ENCODE results near the gene COL5A3.

Gene COL5A3

GRCh38 chr19:9911524-9912185 is 98.6 kb downstream of the COL5A3 start:
- no peak for ATAC-seq
- TF ChIP-seq ZC3H10 (CRISPR knock-in tag; IDR thresholded peaks at IDR 0.05) (no peak), ZFP3 (CRISPR knock-in tag; IDR thresholded peaks at IDR 0.05) (no peak), CSDC2 (CRISPR knock-in tag; IDR thresholded peaks at IDR 0.05) (no peak), ARNTL (CRISPR knock-in tag; IDR thresholded peaks at IDR 0.05; ENCODE audit: borderline replicate concordance, low read depth) (no peak), RARB (CRISPR knock-in tag; IDR thresholded peaks at IDR 0.05) (no peak), ZNF8 (CRISPR knock-in tag; IDR thresholded peaks at IDR 0.05) (no peak), PPARA (CRISPR knock-in tag; IDR thresholded peaks at IDR 0.05; ENCODE audit: borderline replicate concordance) (no peak), BACH2 (CRISPR knock-in tag; IDR thresholded peaks at IDR 0.05; ENCODE audit: borderline replicate concordance) (no peak), TCF4 (CRISPR knock-in tag; IDR thresholded peaks at IDR 0.05; ENCODE audit: borderline replicate concordance) (no peak), TOX (CRISPR knock-in tag; IDR thresholded peaks at IDR 0.05; ENCODE audit: borderline replicate concordance) (no peak)
- TF ChIP-seq, protein P1, sequence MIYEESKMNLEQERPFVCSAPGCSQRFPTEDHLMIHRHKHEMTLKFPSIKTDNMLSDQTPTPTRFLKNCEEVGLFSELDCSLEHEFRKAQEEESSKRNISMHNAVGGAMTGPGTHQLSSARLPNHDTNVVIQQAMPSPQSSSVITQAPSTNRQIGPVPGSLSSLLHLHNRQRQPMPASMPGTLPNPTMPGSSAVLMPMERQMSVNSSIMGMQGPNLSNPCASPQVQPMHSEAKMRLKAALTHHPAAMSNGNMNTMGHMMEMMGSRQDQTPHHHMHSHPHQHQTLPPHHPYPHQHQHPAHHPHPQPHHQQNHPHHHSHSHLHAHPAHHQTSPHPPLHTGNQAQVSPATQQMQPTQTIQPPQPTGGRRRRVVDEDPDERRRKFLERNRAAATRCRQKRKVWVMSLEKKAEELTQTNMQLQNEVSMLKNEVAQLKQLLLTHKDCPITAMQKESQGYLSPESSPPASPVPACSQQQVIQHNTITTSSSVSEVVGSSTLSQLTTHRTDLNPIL (CRISPR knock-in tag; IDR thresholded peaks at IDR 0.05; ENCODE audit: low read depth) = no peak
- TF ChIP-seq, protein P2, sequence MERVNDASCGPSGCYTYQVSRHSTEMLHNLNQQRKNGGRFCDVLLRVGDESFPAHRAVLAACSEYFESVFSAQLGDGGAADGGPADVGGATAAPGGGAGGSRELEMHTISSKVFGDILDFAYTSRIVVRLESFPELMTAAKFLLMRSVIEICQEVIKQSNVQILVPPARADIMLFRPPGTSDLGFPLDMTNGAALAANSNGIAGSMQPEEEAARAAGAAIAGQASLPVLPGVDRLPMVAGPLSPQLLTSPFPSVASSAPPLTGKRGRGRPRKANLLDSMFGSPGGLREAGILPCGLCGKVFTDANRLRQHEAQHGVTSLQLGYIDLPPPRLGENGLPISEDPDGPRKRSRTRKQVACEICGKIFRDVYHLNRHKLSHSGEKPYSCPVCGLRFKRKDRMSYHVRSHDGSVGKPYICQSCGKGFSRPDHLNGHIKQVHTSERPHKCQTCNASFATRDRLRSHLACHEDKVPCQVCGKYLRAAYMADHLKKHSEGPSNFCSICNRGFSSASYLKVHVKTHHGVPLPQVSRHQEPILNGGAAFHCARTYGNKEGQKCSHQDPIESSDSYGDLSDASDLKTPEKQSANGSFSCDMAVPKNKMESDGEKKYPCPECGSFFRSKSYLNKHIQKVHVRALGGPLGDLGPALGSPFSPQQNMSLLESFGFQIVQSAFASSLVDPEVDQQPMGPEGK (CRISPR knock-in tag; IDR thresholded peaks at IDR 0.05; ENCODE audit: borderline replicate concordance) = no peak
- TF ChIP-seq, protein P3, sequence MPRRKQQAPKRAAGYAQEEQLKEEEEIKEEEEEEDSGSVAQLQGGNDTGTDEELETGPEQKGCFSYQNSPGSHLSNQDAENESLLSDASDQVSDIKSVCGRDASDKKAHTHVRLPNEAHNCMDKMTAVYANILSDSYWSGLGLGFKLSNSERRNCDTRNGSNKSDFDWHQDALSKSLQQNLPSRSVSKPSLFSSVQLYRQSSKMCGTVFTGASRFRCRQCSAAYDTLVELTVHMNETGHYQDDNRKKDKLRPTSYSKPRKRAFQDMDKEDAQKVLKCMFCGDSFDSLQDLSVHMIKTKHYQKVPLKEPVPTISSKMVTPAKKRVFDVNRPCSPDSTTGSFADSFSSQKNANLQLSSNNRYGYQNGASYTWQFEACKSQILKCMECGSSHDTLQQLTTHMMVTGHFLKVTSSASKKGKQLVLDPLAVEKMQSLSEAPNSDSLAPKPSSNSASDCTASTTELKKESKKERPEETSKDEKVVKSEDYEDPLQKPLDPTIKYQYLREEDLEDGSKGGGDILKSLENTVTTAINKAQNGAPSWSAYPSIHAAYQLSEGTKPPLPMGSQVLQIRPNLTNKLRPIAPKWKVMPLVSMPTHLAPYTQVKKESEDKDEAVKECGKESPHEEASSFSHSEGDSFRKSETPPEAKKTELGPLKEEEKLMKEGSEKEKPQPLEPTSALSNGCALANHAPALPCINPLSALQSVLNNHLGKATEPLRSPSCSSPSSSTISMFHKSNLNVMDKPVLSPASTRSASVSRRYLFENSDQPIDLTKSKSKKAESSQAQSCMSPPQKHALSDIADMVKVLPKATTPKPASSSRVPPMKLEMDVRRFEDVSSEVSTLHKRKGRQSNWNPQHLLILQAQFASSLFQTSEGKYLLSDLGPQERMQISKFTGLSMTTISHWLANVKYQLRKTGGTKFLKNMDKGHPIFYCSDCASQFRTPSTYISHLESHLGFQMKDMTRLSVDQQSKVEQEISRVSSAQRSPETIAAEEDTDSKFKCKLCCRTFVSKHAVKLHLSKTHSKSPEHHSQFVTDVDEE (CRISPR knock-in tag; IDR thresholded peaks at IDR 0.05) = no peak

DNA sequence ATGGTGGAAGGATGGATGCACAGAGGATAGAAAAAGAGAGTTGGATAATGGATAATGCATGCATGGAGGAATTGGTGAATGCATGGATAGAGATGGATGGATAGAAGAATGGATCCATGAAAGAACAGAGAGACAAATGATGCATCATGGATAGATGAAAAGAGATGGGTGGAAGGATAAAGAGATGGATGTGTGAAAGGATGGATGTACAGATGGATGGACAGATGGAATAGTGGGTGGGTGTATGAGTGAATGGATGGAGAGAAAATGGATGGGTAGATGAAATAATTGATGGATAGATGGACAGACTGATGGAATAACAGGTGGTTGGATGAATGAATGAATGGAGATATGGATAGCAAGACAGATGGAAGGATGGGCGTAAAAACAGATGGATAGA is 99.7 kb downstream of the COL5A3 start:
- no peak for ATAC-seq
- TF ChIP-seq ARNTL (CRISPR knock-in tag; IDR thresholded peaks at IDR 0.05; ENCODE audit: borderline replicate concordance, low read depth) = no peak
- no peak for TF ChIP-seq ZNF565 (CRISPR knock-in tag; conservative IDR thresholded peaks at IDR 0.05; ENCODE audit: low read depth)
- TF ChIP-seq, protein P2 (CRISPR knock-in tag; IDR thresholded peaks at IDR 0.05; ENCODE audit: borderline replicate concordance) = no peak
- no peak for TF ChIP-seq RARB (CRISPR knock-in tag; IDR thresholded peaks at IDR 0.05)
- TF ChIP-seq CSDC2 (CRISPR knock-in tag; IDR thresholded peaks at IDR 0.05) = no peak
- no peak for TF ChIP-seq ZNF70 (CRISPR knock-in tag; IDR thresholded peaks at IDR 0.05)
- TF ChIP-seq ZNF8 (CRISPR knock-in tag; IDR thresholded peaks at IDR 0.05) = no peak
- TF ChIP-seq TCF4 (CRISPR knock-in tag; IDR thresholded peaks at IDR 0.05; ENCODE audit: borderline replicate concordance) = no peak
- TF ChIP-seq ZFP3 (CRISPR knock-in tag; IDR thresholded peaks at IDR 0.05) = no peak
- TF ChIP-seq ESRRG (CRISPR knock-in tag; IDR thresholded peaks at IDR 0.05) = no peak
- TF ChIP-seq, protein P4, sequence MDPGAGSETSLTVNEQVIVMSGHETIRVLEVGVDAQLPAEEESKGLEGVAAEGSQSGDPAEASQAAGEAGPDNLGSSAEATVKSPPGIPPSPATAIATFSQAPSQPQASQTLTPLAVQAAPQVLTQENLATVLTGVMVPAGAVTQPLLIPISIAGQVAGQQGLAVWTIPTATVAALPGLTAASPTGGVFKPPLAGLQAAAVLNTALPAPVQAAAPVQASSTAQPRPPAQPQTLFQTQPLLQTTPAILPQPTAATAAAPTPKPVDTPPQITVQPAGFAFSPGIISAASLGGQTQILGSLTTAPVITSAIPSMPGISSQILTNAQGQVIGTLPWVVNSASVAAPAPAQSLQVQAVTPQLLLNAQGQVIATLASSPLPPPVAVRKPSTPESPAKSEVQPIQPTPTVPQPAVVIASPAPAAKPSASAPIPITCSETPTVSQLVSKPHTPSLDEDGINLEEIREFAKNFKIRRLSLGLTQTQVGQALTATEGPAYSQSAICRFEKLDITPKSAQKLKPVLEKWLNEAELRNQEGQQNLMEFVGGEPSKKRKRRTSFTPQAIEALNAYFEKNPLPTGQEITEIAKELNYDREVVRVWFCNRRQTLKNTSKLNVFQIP (CRISPR knock-in tag; IDR thresholded peaks at IDR 0.05; ENCODE audit: borderline replicate concordance, low read depth) = no peak
- no peak for TF ChIP-seq PPARA (CRISPR knock-in tag; IDR thresholded peaks at IDR 0.05; ENCODE audit: borderline replicate concordance)

All from SK-N-SH treated with all-trans-retinoic acid at 6 μM for 48 hours (cell line).